GM10266 (cell line): ENCODE data around the gene VTI1B.
A peak's percentile ranks its signal among the peaks of the same experiment; 100 is the strongest.

ENCODE experiments used
- DNase-seq: peaks from one replicate; pipeline ENCODE4 v3.0.0; 2012; ENCODE audit errors: extremely low spot score
- CTCF ChIP-seq: IDR thresholded peaks from 2 replicates; pipeline ENCODE4 v1.5.1; 2012; ENCODE audit warnings: mild to moderate bottlenecking, low read depth; ENCODE audit not compliant: control insufficient read depth, insufficient read depth; ENCODE audit errors: missing control alignments

VTI1B gene

GRCh38 chr14:67695394-67695949 is 21.0 kb upstream of the VTI1B start, which contains the start of gene RDH11:
Gene RDH11, minus strand, starts transcription at chr14:67695764. Its CDS starts 61 bp downstream, at chr14:67695703.
- peak; percentile 77 for DNase-seq
- TF ChIP-seq CTCF: no peak

GRCh38 chr14:67694791-67695393 is 20.5 kb upstream of the VTI1B start:
- DNase-seq: peak; percentile 84
- no peak for TF ChIP-seq CTCF

- TF ChIP-seq CTCF: no peak
- DNase-seq: no peak
Measured at GRCh38 chr14:67690011-67690410, 15.6 kb upstream of the VTI1B start.

GRCh38 chr14:67683842-67684241 is 9.4 kb upstream of the VTI1B start:
- no peak for TF ChIP-seq CTCF
- no peak for DNase-seq

- TF ChIP-seq CTCF: no peak
- no peak for DNase-seq
Measured at GRCh38 chr14:67680941-67681340, 6.5 kb upstream of the VTI1B start.

GRCh38 chr14:67680121-67680602 is 5.7 kb upstream of the VTI1B start:
- peak; percentile 80 for DNase-seq
- TF ChIP-seq CTCF: no peak

- DNase-seq: no peak
Measured at GRCh38 chr14:67679006-67679405, 4.6 kb upstream of the VTI1B start.

More at GRCh38 chr14:67679006-67679405, 4.6 kb upstream of the VTI1B start:
- TF ChIP-seq CTCF: no peak
